ENCODE results near the gene FGD3.
"Not testable (repeated sequence)": the region's sequence is repeated elsewhere in the genome, so short reads cannot be mapped to it uniquely, and the experiment has no call there.

Gene FGD3

GRCh38 chr9:92947268-92948037, at the start of gene FGD3:
Gene FGD3 (plus strand): TSS chr9:92947523. CDS start chr9:92976257, 28,734 bp downstream.
- no peak within 1 kb of the TSS for H3K27ac ChIP-seq
- no peak for TF ChIP-seq CTCF (IDR thresholded peaks at IDR 0.05)
- peak within 1 kb of the TSS; percentile 65 for H3K4me3 ChIP-seq
- DNase-seq (ENCODE audit: low spot score), result no peak

- not testable (repeated sequence) for H3K4me3 ChIP-seq; H3K27ac ChIP-seq; DNase-seq (ENCODE audit: low spot score)
Observed at GRCh38 chr9:92905137-92905536, 42.2 kb upstream of the FGD3 start.

- no peak for DNase-seq (ENCODE audit: low spot score)
- no peak for TF ChIP-seq CTCF (IDR thresholded peaks at IDR 0.05)
- Histone ChIP-seq H3K4me3 (no peak overlapping the region), H3K27ac (no peak overlapping the region)
Observed at GRCh38 chr9:92911511-92912475, 35.5 kb upstream of the FGD3 start.

- DNase-seq (ENCODE audit: low spot score), result no peak
- no peak for TF ChIP-seq CTCF (IDR thresholded peaks at IDR 0.05)
- Histone ChIP-seq H3K27ac (no peak overlapping the region), H3K4me3 (no peak overlapping the region)
Observed at GRCh38 chr9:92917176-92917800, 30.0 kb upstream of the FGD3 start.

- no peak overlapping the region for H3K27ac ChIP-seq
- DNase-seq (ENCODE audit: low spot score), result no peak
- no peak overlapping the region for H3K4me3 ChIP-seq
- TF ChIP-seq CTCF (IDR thresholded peaks at IDR 0.05), result no peak
Observed at GRCh38 chr9:92920437-92920836, 26.9 kb upstream of the FGD3 start.

GRCh38 chr9:92931606-92932005, 15.7 kb upstream of the FGD3 start:
- no peak overlapping the region for H3K4me3 ChIP-seq
- H3K27ac ChIP-seq, result no peak overlapping the region
- no peak for DNase-seq (ENCODE audit: low spot score)
- TF ChIP-seq CTCF (IDR thresholded peaks at IDR 0.05), result no peak

GRCh38 chr9:92934321-92934720, 13.0 kb upstream of the FGD3 start:
- no peak for TF ChIP-seq CTCF (IDR thresholded peaks at IDR 0.05)
- no peak overlapping the region for H3K27ac ChIP-seq
- no peak for DNase-seq (ENCODE audit: low spot score)

More at GRCh38 chr9:92934321-92934720, 13.0 kb upstream of the FGD3 start:
- no peak overlapping the region for H3K4me3 ChIP-seq

Data from coronary artery (tissue), 2 donors.